Endothelial cell (in vitro differentiated cells): Measurements from ENCODE around the gene PLA2G15. TPM values are rescaled to one million over a fixed set of nuclear protein-coding genes. Genes with fewer than 3 reads are reported as not detected.
A peak's percentile ranks its signal among the peaks of the same experiment; 100 is the strongest.

Source experiments
- DNase-seq: peaks from one replicate; pipeline ENCODE4 v3.0.0; 2021; ENCODE audit warnings: low spot score
- H3K27ac Mint-ChIP-seq: one replicate; pipeline ENCODE4 v1.8.0; 2021; ENCODE audit warnings: mixed read lengths, inconsistent platforms; ENCODE audit not compliant: unreplicated experiment
- H3K27me3 Mint-ChIP-seq: one replicate; pipeline ENCODE4 v1.8.0; 2021; ENCODE audit warnings: mild to moderate bottlenecking, moderate library complexity, mixed read lengths, inconsistent platforms; ENCODE audit not compliant: unreplicated experiment
- H3K36me3 Mint-ChIP-seq: one replicate; pipeline ENCODE4 v1.8.0; 2021; ENCODE audit warnings: mild to moderate bottlenecking, low read depth, mixed read lengths, inconsistent platforms; ENCODE audit not compliant: unreplicated experiment
- H3K4me1 Mint-ChIP-seq: one replicate; pipeline ENCODE4 v1.8.0; 2021; ENCODE audit warnings: mild to moderate bottlenecking, mixed read lengths, inconsistent platforms; ENCODE audit not compliant: unreplicated experiment
- H3K4me3 Mint-ChIP-seq: one replicate; pipeline ENCODE4 v1.8.0; 2021; ENCODE audit warnings: mild to moderate bottlenecking, mixed read lengths, inconsistent platforms; ENCODE audit not compliant: unreplicated experiment
- H3K9me3 Mint-ChIP-seq: one replicate; pipeline ENCODE4 v1.8.0; 2021; ENCODE audit warnings: mixed read lengths, inconsistent platforms; ENCODE audit not compliant: unreplicated experiment
- CTCF ChIP-seq: fragments of 200-600 bp; sonication (generic); IDR thresholded peaks from one replicate; pipeline ENCODE4 v1.5.0; 2021; ENCODE audit warnings: antibody characterized with exemption; ENCODE audit not compliant: unreplicated experiment
- long read RNA-seq: library from polyadenylated mRNA; unstranded; transcript quantifications from one replicate; pipeline ENCODE4 v2.0.0, GENCODE V29; 2020; ENCODE audit not compliant: unreplicated experiment
- total RNA-seq: library from RNA; stranded (reverse); fragmentation: NEBNext Ultra II Directional; extraction: Animal tissue kit (Norgen Biotek cat#: 25700); gene quantifications from one replicate; pipeline ENCODE4 v1.2.1, GENCODE V29; 2021; ENCODE audit not compliant: unreplicated experiment

PLA2G15 gene, protein sequence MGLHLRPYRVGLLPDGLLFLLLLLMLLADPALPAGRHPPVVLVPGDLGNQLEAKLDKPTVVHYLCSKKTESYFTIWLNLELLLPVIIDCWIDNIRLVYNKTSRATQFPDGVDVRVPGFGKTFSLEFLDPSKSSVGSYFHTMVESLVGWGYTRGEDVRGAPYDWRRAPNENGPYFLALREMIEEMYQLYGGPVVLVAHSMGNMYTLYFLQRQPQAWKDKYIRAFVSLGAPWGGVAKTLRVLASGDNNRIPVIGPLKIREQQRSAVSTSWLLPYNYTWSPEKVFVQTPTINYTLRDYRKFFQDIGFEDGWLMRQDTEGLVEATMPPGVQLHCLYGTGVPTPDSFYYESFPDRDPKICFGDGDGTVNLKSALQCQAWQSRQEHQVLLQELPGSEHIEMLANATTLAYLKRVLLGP
- 14.9 TPM for total RNA-seq
- long read RNA-seq, transcript PLA2G15-201 (6 exons, 2,727 nt) = major isoform, 15 of 25 reads
- long read RNA-seq, partial matches to known transcripts = 3 of 25 reads
- long read RNA-seq, other reads (novel, unspliced or antisense) = 4 of 25 reads

DNA sequence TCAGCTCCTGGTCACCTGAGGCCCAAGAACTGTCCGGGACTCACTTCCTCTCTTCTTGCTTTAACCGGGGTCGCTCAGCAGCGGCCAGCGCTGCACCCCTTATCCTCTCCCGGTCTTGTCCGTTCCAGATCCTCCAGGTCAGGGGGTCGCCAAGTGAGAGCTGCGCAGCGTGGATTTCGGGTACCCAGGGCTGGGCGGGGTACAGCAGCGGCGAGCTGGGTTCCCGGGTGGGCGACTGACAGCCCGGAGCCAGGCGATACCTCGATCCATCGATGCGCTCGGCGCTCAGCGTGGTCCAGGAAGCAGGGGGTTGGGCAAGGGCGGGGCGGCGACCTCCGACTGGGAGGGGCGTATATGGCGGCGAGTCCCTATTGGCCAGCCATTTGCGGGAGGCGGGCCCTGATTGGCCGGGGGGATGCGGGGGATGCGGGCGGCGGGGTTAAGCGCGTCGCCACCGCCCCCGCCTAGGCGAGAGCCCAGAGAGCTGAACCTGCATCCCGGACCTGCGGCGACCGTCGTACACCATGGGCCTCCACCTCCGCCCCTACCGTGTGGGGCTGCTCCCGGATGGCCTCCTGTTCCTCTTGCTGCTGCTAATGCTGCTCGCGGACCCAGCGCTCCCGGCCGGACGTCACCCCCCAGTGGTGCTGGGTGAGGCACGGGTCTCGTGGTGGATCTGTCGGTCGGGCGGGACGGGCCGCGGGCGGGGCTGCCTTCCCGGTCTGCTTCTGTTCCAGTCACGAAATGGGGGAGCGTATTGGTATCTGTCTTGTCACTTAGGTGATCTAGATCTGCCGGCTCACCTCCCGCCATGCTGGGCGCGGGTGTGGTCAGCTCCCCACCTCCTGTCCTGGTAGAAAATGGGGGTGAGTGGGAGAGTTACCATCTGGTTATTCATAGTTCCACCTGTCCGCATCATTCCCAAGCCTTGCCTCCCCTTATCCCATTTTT is at the start of gene PLA2G15:
PLA2G15 (plus strand) TSS at position 471 of the 951 bp plus-strand sequence; CDS start at position 525, 54 bp downstream.
- peak; percentile 98 for DNase-seq
- Mint-ChIP-seq H3K4me1 (peaks cover 11% of the 10 kb centered on the region), H3K27ac (no peak within 1 kb of the TSS), H3K36me3 (peaks cover 10% of the 10 kb centered on the region), H3K4me3 (peak within 1 kb of the TSS; percentile 98), H3K9me3 (no peaks in the 10 kb centered on the region), H3K27me3 (peaks cover 16% of the 10 kb centered on the region)
- no peak for TF ChIP-seq CTCF

GRCh38 chr16:68197250-68197649 is 47.9 kb upstream of the PLA2G15 start:
- TF ChIP-seq CTCF = no peak

DNA sequence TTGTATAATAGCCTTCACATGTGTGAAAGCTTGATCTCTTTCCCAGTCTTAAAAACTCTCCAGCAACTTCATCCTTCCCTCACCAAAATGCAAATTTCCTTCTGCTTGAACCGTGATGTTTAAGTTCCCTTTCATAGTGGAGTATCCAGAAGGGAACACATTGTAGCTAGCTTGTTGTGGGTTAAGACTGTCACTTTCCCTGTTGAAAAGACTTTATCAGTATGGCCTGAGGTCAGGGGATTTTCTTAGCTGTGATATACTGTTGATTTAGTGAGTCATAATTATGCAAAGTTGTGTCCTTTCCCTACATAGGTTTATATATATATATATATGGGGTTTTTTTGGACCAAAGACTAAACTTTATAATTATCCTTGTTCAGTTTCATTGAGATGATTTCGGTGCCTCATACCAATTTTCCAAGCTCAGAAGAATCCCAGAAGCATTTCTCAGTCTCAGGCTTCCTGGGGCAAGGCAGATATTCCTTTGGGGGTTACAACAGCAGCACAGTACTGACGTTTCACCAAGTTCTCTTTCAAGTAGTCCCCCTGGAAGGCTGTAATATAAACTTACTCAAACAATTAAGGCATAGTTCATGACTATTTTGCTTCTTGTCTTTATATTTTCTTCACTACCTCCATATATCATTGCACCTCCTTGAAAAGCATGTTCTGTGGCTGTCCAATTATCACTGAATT is 44.9 kb upstream of the PLA2G15 start:
- Mint-ChIP-seq H3K36me3 (no peaks in the 10 kb centered on the region), H3K27ac (no peak overlapping the region), H3K4me1 (no peaks in the 10 kb centered on the region), H3K4me3 (no peak overlapping the region), H3K27me3 (no peaks in the 10 kb centered on the region), H3K9me3 (no peaks in the 10 kb centered on the region)
- TF ChIP-seq CTCF = no peak
- no peak for DNase-seq

More at GRCh38 chr16:68197250-68197649, 47.9 kb upstream of the PLA2G15 start:
- Mint-ChIP-seq H3K4me1 (no peaks in the 10 kb centered on the region), H3K36me3 (peaks cover 4% of the 10 kb centered on the region), H3K9me3 (no peaks in the 10 kb centered on the region), H3K27ac (no peak overlapping the region), H3K27me3 (peaks cover 1% of the 10 kb centered on the region), H3K4me3 (no peak overlapping the region)
- DNase-seq = no peak

DNA sequence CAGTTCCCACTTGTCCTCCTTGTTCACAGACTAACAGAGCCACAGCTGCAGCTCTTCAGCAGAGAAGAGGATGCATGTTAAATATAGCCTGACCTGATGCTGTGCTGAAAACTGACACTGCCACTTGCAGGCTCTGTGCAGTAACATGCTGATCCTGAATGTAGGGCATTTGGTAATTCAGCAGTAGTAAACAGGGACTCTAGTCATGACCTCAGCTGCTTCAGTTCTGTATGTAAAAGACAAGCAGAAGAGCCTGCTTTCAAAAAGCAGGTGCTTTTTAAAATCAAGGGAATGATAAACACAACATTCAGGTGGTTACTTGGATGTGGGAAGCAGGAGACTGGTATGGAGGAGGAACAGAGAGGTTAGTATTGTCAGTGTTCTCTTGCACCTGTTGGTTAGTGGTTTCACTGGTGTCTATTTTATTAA is 43.1 kb upstream of the PLA2G15 start:
- no peak overlapping the region for H3K27ac Mint-ChIP-seq
- no peak for DNase-seq
- no peak for TF ChIP-seq CTCF
- no peaks in the 10 kb centered on the region for H3K9me3 Mint-ChIP-seq
- no peak overlapping the region for H3K4me3 Mint-ChIP-seq
- H3K4me1 Mint-ChIP-seq = no peaks in the 10 kb centered on the region
- no peaks in the 10 kb centered on the region for H3K36me3 Mint-ChIP-seq
- no peaks in the 10 kb centered on the region for H3K27me3 Mint-ChIP-seq
